Kidney epithelial cell (primary cell): ENCODE data around the gene CDKAL1. TPM values are rescaled to one million over a fixed set of nuclear protein-coding genes. Genes with fewer than 3 reads are reported as not detected.

Experiments used
- DNase-seq: peaks from one replicate; pipeline ENCODE4 v3.0.0-alpha.2; 2010; ENCODE audit warnings: low read depth
- H3K27me3 ChIP-seq: 2 replicates; pipeline ENCODE4 v1.6.0; 2011; ENCODE audit warnings: low read length; ENCODE audit not compliant: control insufficient read depth, insufficient read depth
- H3K36me3 ChIP-seq: 2 replicates; pipeline ENCODE4 v1.5.1; 2011; ENCODE audit warnings: low read length; ENCODE audit not compliant: control insufficient read depth, insufficient read depth
- H3K4me3 ChIP-seq: 2 replicates; pipeline ENCODE4 v1.5.1; 2011; ENCODE audit warnings: low read depth, mild to moderate bottlenecking, control low read depth, low read length
- CTCF ChIP-seq: IDR thresholded peaks from 2 replicates; pipeline ENCODE4 v1.5.1; 2011; ENCODE audit warnings: mild to moderate bottlenecking, moderate library complexity, low read length, control low read depth, inconsistent platforms; ENCODE audit not compliant: insufficient read depth, poor library complexity, severe bottlenecking
- total RNA-seq: library from RNA; depleted of rRNA; stranded (reverse); fragments of >200 nt; gene quantifications from 2 replicates; pipeline ENCODE4 v1.2.3, GENCODE V29; 2015

CDKAL1 gene
- total RNA-seq, 1 donor from 2014 or later: 15.0 TPM

- Histone ChIP-seq H3K4me3 (no peak overlapping the region), H3K36me3 (no peaks in the 10 kb centered on the region), H3K27me3 (no peaks in the 10 kb centered on the region)
- no peak for DNase-seq
- no peak for TF ChIP-seq CTCF
Observed at GRCh38 chr6:20882014-20882413, 347.8 kb downstream of the CDKAL1 start.

GRCh38 chr6:20885076-20885475, 350.8 kb downstream of the CDKAL1 start:
- no peaks in the 10 kb centered on the region for H3K36me3 ChIP-seq
- no peak for TF ChIP-seq CTCF
- no peak overlapping the region for H3K4me3 ChIP-seq
- no peak for DNase-seq
- H3K27me3 ChIP-seq: no peaks in the 10 kb centered on the region

GRCh38 chr6:20891161-20891560, 356.9 kb downstream of the CDKAL1 start:
- Histone ChIP-seq H3K36me3 (no peaks in the 10 kb centered on the region), H3K4me3 (no peak overlapping the region), H3K27me3 (no peaks in the 10 kb centered on the region)
- DNase-seq: no peak
- TF ChIP-seq CTCF: no peak

- H3K27me3 ChIP-seq: no peaks in the 10 kb centered on the region
- H3K36me3 ChIP-seq: no peaks in the 10 kb centered on the region
- DNase-seq: no peak
- H3K4me3 ChIP-seq: no peak overlapping the region
- no peak for TF ChIP-seq CTCF
Observed at GRCh38 chr6:20892365-20892764, 358.1 kb downstream of the CDKAL1 start.

- no peak for DNase-seq
- TF ChIP-seq CTCF: no peak
- Histone ChIP-seq H3K4me3 (no peak overlapping the region), H3K27me3 (no peaks in the 10 kb centered on the region), H3K36me3 (no peaks in the 10 kb centered on the region)
Observed at GRCh38 chr6:20893412-20893811, 359.2 kb downstream of the CDKAL1 start.

GRCh38 chr6:20900389-20901160, 366.3 kb downstream of the CDKAL1 start:
- no peak for DNase-seq
- H3K27me3 ChIP-seq: no peaks in the 10 kb centered on the region
- TF ChIP-seq CTCF: no peak
- H3K4me3 ChIP-seq: no peak overlapping the region
- H3K36me3 ChIP-seq: no peaks in the 10 kb centered on the region
